Adrenal gland (tissue), 12 donors: ENCODE data around the gene HOXD13. TPM values are rescaled to one million over a fixed set of nuclear protein-coding genes. Genes with fewer than 3 reads are reported as not detected.

Experiments
- DNase-seq, 7 donors: peaks; one replicate each; pipeline ENCODE4 v3.0.0-alpha.2; 2019 to 2020
- H3K27ac ChIP-seq, 5 donors: fragments of 200-600 bp; sonication (generic) in 4 of 5; 1 replicate in 3 of 5; 2 replicates in 2 of 5; pipeline versions ENCODE4 v1.5.1 to v1.8.0; 2016 to 2020; ENCODE audit warnings: mild to moderate bottlenecking in 1 of 5
- H3K27me3 ChIP-seq: fragments of 200-600 bp; 2 replicates; pipeline ENCODE4 v1.8.0; 2021
- H3K36me3 ChIP-seq, 2 donors: fragments of 200-600 bp; replicated peaks in 1 of 2; 1 replicate in 1 of 2; 2 replicates in 1 of 2; pipeline versions ENCODE4 v1.5.1 to v1.8.0; 2018 to 2022
- H3K4me1 ChIP-seq, 2 donors: fragments of 200-600 bp; replicated peaks in 1 of 2; 1 replicate in 1 of 2; 2 replicates in 1 of 2; pipeline versions ENCODE4 v1.5.1 to v1.8.0; 2018 to 2021
- H3K4me3 ChIP-seq, 4 donors: fragments of 200-600 bp; sonication (generic) in 3 of 4; one replicate each; pipeline ENCODE4 v1.5.1; 2016 to 2018
- H3K9me3 ChIP-seq, 3 donors: fragments of 200-600 bp; sonication (generic) in 1 of 3; replicated peaks in 1 of 3; 1 replicate in 2 of 3; 2 replicates in 1 of 3; pipeline versions ENCODE4 v1.5.1 to v1.8.0; 2016 to 2021
- CTCF ChIP-seq, 6 experiments: fragments of 450-650 bp in 4 of 6; fragments of 200-600 bp in 2 of 6; sonication (generic) in 1 of 6; IDR thresholded peaks; 1 replicate in 5 of 6; 2 replicates in 1 of 6; pipeline versions ENCODE4 v1.5.1 to v1.8.0; 2016 to 2021; ENCODE audit warnings: antibody characterized with exemption in 6 of 6, mild to moderate bottlenecking in 2 of 6, moderate library complexity in 1 of 6
- POLR2A ChIP-seq, 2 donors: fragments of 450-650 bp; IDR thresholded peaks; one replicate each; pipeline ENCODE4 v1.6.1; 2017; ENCODE audit warnings: antibody characterized with exemption in 2 of 2, mild to moderate bottlenecking in 2 of 2, moderate library complexity in 1 of 2
- WGBS, 4 donors: extraction: QIAGEN DNeasy Blood & Tissue Kit in 2 of 4; methylation state at CpG; one replicate each; pipeline versions ENCODE4 v1.1.5 to v1.1.7; 2013 to 2017; 5-methylcytosine and 5-hydroxymethylcytosine counted together
- intact Hi-C, 2 donors: fragments of 100-400 bp; cut with DNase I; formaldehyde crosslinking; loops; one replicate each; pipeline versions ENCODE4 v1.14.1 to v1.15.0; 2022 to 2023
- polyA plus RNA-seq, 3 donors: library from polyadenylated mRNA; stranded (reverse); fragments of 200-250 nt in 2 of 3; fragments of 350-450 nt in 1 of 3; fragmentation: Illumina TruSeq in 1 of 3; extraction: RNeasy Lipid Tissue Mini Kit (QIAGEN cat#74804) in 1 of 3; gene quantifications; one replicate each; pipeline ENCODE4 v1.2.3, GENCODE V29; 2013 to 2014
- total RNA-seq, 9 donors: library from RNA; depleted of rRNA in 4 of 9; stranded (reverse); fragments of >200 nt in 4 of 9; fragments of 120-200 nt in 1 of 9; fragmentation: NEBNext Ultra II Directional in 1 of 9; extraction: Animal tissue kit (Norgen Biotek cat#: 25700) in 1 of 9; gene quantifications; one replicate each; pipeline versions ENCODE4 v1.1.0 to v1.2.4, GENCODE V29; 2013 to 2023
- donor health status: healthy with polysubstance abuse.
- donor health status: Bipolar disorder and iron deficiency.
- donor health status: DM: yes; HTN: yes; CAD: no.
- donor health status: DM: no; HTN: no; CAD: no.
- donor health status: DM: no; HTN: no; CAD: no.
- donor health status: DM: yes; HTN: yes; CAD: no.

The HOXD13 gene
- total and polyA plus RNA-seq, 12 donors: not detected

DNA sequence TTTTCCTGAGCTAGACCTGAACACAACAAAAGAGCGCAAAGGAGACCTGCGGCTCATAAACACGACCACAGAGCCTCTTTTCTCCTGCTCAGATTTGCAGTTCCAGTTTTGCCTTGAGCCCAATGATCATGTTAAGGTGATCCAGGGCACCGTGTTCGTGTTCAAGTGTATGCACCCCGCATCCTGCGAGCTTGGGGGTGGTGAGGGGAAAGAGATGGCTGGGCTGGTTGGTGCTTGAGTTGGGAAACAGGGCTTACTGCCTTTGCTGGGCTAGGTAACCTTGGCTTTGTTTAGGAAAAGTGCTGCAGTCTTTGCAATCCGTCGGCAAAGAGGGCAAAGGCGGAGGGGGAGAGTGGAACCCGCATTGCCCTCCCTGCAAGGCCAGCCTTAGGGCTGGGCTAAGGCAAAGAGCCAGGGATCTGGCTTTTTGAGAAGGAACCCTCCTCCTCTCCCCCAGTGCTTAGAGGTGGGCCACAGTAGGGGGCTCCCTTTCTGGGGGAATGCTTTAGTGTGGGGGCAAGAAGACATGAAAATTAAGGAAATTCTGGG lies 25.4 kb downstream of the HOXD13 start:
- Histone ChIP-seq H3K36me3 (no peaks in the 10 kb centered on the region), H3K4me1 (peaks cover 0 to 10% of the 10 kb centered on the region in 2 donors), H3K27me3 (peaks cover 85% of the 10 kb centered on the region), H3K4me3 (no peak overlapping the region), H3K9me3 (no peaks in the 10 kb centered on the region), H3K27ac (no peak overlapping the region)
- WGBS, 4 donors: 28 to 35% (median 28%) methylated on average over 10 to 11 of the region's 11 CpGs
- no peak for DNase-seq
- intact Hi-C loops: no loop called here
- TF ChIP-seq POLR2A (IDR thresholded peaks at IDR 0.05) (no peak), CTCF (IDR thresholded peaks at IDR 0.05) (no peak)

- no peaks in the 10 kb centered on the region for H3K36me3 ChIP-seq
- no peak overlapping the region for H3K4me3 ChIP-seq
- intact Hi-C loops: no loop called here
- TF ChIP-seq POLR2A (IDR thresholded peaks at IDR 0.05): no peak
- peak in 3 of 6 experiments; percentile 41 to 47 (median 43) for TF ChIP-seq CTCF (IDR thresholded peaks at IDR 0.05)
- peaks cover 0 to 10% of the 10 kb centered on the region in 2 donors for H3K4me1 ChIP-seq
- peak in 6 of 7 donors; percentile 46 to 74 (median 59) for DNase-seq
- no peaks in the 10 kb centered on the region for H3K9me3 ChIP-seq
- H3K27ac ChIP-seq: no peak overlapping the region
- 19 to 26% (median 21%) methylated on average over 23 to 24 of the region's 24 CpGs for WGBS, 4 donors
- peaks cover 76% of the 10 kb centered on the region for H3K27me3 ChIP-seq
Measured at GRCh38 chr2:176118601-176119339, 26.2 kb downstream of the HOXD13 start.

DNA sequence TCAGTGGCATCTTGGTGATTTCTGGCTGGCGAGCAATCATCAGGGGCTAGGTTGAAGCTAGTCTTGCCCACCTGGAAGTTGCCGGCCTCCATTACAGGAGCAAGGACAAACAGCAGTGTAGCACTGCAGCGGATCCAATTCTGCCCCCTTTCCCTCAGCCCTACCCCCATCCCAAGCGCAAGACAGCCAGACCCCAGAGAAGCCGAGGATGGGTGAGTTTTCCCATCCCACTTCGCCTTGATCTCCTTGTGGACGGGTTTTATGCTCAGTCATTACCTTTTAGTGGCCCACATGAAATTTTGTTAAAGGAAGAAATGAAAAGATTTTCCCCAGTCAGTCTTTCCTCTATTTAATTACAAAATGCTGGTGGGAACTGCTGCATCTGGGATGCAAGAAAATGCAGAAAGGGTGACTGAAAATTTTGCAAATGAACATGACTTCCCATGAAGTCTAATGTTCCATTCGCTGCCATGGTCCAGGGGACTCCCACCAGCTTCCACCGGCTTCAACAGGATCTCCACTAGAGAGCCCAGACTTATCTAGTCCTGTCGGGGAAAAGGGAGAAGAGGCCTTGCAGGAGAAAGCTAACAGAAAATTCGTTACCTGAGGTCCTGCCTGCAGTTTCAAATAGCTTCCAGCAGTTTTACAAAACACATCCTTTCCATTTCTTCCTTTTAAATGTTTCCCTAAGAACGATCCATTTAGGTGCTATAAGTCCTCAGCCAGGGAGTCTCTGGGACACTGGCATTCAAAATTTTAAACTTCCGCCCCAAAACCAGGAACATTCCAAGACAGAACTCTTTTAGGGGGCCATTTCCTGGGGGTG lies 28.1 kb downstream of the HOXD13 start:
- DNase-seq: peak in 1 of 7 donors; percentile 9
- Histone ChIP-seq H3K9me3 (no peaks in the 10 kb centered on the region), H3K4me3 (no peak overlapping the region), H3K27ac (no peak overlapping the region), H3K36me3 (no peaks in the 10 kb centered on the region), H3K4me1 (peaks cover 0 to 10% of the 10 kb centered on the region in 2 donors), H3K27me3 (peaks cover 58% of the 10 kb centered on the region)
- TF ChIP-seq CTCF (IDR thresholded peaks at IDR 0.05) (no peak), POLR2A (IDR thresholded peaks at IDR 0.05) (no peak)
- WGBS, 4 donors: 52 to 66% (median 64%) methylated on average over 13 of the region's 13 CpGs
- intact Hi-C loops: loop anchor here in 1 of 2 donors (5.0 to 10.0 kb wide), 2 partner anchors 517 to 694 kb away; no protein-coding TSS in a partner anchor
